ENCODE measurements around the gene HS3ST3A1. TPM values are rescaled to one million over a fixed set of nuclear protein-coding genes. Genes with fewer than 3 reads are reported as not detected.

HS3ST3A1 gene
- 47.7 and 54.6 TPM in 2 replicates for total RNA-seq

GRCh38 chr17:13601776-13602551 is at the start of gene HS3ST3A1:
Gene HS3ST3A1 (minus strand): TSS chr17:13601929. CDS start chr17:13601129, 800 bp downstream.

